GM19023 (cell line): ENCODE measurements around the gene AHI1.

Experiments used
- ATAC-seq: cut with Tn5 transposase; IDR thresholded peaks from one replicate; pipeline ENCODE4 v1.9.1; 2021; ENCODE audit warnings: mild to moderate bottlenecking, moderate library complexity; ENCODE audit not compliant: unreplicated experiment

Gene AHI1

DNA sequence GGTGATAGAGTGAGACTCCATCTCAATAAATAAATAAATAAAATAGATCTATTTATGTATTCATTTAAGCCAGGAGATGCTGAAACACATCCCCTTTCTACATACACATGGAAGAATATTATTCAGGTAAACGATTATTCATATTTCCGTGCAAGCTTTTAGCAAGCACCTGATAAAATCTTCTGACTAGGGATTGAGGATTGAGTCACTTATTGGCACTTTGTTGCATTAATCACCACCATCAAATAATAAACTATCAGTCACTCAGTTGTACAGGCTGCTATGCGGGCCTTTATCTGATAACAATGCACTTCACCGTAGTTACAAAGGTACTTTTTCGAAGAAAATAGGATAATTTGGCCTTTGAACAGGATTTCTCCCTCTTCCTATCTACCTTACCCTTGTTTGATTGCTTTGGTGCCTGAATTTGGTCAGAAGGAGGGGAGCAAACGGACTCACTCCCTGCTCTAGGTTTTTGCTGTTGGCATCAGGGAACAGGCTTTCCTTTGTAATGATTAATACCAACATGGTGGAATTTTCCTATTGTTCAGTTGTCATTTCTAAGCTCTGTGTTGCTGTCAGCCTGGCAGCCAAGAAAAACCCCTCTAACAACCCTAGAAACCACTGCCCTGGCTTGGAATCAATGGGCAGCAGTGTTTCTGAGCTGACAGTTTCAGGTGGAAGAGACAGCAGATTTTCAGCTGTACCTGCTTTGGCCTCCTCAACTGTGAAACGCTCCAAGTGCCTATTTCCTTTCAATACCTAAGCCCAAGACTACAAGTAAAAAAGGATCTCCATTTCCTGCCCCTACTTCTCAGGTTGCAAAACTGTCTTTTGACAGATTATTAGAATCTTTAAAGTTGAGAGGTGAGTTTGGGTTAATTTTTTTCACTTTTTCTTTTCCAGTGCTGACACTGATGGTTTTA is 253.4 kb downstream of the AHI1 start:
- ATAC-seq: no peak

DNA sequence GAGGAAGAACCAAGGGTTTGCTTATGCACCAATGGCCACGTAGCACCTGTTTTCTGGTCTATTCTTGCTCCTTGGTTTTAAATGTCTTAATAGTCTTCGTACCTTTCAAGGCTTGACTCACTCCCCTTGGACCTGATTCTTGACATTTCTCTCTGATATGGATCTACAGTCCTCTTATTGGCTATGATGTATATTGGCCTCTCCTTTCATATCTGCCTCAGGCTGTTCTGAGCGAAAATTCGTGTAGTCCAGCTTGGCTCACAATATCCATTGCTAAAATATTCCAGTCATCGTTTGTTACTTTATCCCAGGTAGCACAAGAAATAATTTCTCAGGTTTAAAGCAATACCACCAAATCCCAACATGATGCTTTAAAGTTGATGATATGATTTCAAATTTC is 256.8 kb downstream of the AHI1 start:
- ATAC-seq: no peak

- ATAC-seq: no peak
Observed at GRCh38 chr6:135236732-135237131, 260.8 kb downstream of the AHI1 start.

- no peak for ATAC-seq
Observed at GRCh38 chr6:135236319-135236718, 261.2 kb downstream of the AHI1 start.

- ATAC-seq: no peak
Observed at GRCh38 chr6:135235716-135236115, 261.8 kb downstream of the AHI1 start.

GRCh38 chr6:135234492-135234780 is 263.1 kb downstream of the AHI1 start:
- ATAC-seq: no peak

DNA sequence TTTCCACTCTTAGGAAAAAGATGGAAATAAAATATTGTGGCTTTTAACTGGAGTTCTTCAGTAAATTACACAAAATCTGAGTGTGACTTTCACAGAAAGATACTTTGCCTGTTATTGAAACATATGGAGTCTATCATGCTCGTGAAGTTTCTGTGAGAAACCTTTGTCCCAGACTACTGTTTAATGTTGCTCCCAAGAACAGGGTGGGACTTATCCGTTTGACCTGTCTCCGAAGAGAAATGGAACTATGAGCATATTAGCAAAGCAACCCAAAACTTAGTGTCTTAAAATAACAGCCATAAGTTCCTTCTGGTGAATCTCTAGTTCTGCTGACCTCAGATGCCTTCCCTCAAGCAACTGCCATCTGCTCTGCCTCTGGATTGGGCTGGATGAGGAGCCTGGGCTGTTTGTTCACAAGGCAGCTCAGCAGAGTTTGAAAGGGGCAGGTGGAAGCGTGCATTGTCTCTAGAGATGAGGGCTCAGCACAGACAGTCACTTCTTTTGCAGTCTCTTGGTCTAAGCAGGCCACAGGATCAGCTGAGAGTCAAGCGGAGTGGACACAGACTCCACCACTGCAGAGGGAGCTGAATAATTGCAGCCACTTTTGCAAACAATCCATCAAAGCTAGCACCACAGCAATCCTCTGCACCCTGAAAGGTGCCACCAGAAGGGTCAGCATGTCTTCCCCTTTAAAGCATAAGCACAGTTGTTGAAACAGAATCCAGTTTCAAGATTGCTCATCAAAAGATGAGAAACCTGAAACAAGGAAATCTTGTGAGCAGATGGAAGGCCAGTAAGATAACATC is 263.7 kb downstream of the AHI1 start:
- ATAC-seq: peak; percentile 60
